Measurements from ENCODE around the gene EWSR1.

Gene EWSR1

DNA sequence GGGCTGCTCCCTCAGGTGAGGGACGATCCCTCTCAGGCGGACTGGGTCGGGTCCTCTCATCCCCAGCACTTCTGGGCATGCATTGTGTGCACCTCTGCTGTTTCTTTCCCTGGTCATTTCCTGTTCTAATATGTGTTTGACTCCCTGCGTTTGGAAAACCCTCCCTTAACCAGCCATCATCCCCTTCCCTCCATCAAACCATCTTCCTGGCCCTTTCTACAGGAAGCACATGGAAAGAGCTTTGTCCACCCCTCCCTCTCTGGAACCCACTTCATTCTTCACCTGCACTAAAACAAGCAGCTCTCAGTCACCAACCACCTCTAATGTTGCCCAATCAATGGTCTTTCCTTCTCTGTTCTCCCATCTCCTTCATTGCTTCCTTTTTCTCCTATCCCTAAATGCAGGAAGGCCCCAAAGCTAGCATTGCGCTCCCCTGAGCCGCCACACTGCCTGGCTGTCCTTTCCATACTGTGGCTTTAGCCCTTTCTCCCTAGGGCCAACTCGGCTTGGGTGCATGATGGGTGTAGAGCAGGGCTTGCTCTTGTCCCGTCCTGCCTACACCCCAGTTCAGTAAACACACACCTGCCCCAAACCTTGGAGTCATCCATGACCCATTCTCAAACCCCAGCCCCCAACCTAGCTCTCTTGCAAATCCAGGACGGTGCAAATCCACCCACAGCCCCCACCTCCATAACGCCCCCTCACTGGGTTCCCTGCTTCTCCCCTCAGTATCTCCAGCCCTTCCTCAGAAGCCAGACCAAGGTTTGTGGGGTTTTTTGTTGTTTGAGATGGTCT is 32.9 kb downstream of the EWSR1 start:
- H3K27me3 ChIP-seq (ENCODE audit: insufficient read depth, low read length, poor library complexity): peaks cover 2% of the 10 kb centered on the region
- H4K20me1 ChIP-seq (ENCODE audit: insufficient read depth, low read length): peaks cover 48% of the 10 kb centered on the region
- H2AFZ ChIP-seq (ENCODE audit: low read depth, low read length): no peak overlapping the region
- peaks cover 3% of the 10 kb centered on the region for H3K4me1 ChIP-seq (ENCODE audit: insufficient read depth, low read length)
- peaks cover 47% of the 10 kb centered on the region for H3K36me3 ChIP-seq (ENCODE audit: insufficient read depth, low read length)
- no peak overlapping the region for H3K4me2 ChIP-seq (ENCODE audit: insufficient read depth, low read length)
- DNase-seq: no peak
- TF ChIP-seq, protein P1, sequence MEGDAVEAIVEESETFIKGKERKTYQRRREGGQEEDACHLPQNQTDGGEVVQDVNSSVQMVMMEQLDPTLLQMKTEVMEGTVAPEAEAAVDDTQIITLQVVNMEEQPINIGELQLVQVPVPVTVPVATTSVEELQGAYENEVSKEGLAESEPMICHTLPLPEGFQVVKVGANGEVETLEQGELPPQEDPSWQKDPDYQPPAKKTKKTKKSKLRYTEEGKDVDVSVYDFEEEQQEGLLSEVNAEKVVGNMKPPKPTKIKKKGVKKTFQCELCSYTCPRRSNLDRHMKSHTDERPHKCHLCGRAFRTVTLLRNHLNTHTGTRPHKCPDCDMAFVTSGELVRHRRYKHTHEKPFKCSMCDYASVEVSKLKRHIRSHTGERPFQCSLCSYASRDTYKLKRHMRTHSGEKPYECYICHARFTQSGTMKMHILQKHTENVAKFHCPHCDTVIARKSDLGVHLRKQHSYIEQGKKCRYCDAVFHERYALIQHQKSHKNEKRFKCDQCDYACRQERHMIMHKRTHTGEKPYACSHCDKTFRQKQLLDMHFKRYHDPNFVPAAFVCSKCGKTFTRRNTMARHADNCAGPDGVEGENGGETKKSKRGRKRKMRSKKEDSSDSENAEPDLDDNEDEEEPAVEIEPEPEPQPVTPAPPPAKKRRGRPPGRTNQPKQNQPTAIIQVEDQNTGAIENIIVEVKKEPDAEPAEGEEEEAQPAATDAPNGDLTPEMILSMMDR (IDR thresholded peaks at IDR 0.05; ENCODE audit: borderline replicate concordance, extremely low read depth, low read length, poor library complexity, severe bottlenecking): no peak
- no peak for TF ChIP-seq EZH2 (IDR thresholded peaks at IDR 0.05; ENCODE audit: borderline replicate concordance, low read depth, low read length, severe bottlenecking)
- peaks cover 2% of the 10 kb centered on the region; the same call in 1 of the 2 replicates for H3K79me2 ChIP-seq (ENCODE audit: insufficient read depth, low read length)
- ATAC-seq (ENCODE audit: insufficient read depth, low read depth): peak; percentile 31
- H3K27ac ChIP-seq (ENCODE audit: low read length): no peak overlapping the region
- H3K9me3 ChIP-seq (ENCODE audit: insufficient read depth, low read length, severe bottlenecking): no peaks in the 10 kb centered on the region
- H3K4me3 ChIP-seq (ENCODE audit: low read depth in 1 of 2, low read length in 2 of 2): no peak overlapping the region
- H3K9ac ChIP-seq (ENCODE audit: low read depth, low read length): no peak overlapping the region

DNA sequence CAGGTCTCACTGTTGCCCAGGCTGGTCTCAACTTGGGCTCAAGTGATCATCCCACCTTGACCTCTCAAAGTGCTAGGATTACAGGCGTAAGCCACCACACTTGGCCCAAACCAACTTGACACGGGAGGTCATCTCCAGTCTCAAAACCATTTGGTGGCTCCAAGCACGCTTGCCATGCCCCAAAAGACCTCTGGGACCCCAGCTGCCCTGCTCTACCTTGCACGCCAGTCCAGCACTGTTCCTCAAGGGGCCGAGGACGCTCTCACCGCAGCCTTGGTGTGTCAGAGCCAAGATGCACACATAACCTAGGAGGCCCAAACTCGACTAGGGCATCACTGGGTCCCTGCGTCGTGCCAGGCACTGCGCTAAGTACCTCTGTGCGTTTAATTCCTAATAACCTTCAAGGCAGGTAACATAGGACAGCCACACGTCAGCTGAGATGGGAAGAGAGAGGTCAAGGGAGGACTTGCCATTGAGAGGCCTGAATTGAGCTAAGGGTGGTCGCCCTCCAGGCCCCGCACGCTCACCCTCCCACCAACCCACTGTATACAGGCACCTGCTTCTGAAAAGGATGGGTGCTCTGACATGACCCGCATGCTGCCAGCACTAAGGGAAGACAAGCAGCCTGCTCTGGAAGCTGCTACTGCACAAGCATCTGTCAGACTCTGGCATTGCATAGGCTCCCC is 33.8 kb downstream of the EWSR1 start:
- TF ChIP-seq, protein P1 (IDR thresholded peaks at IDR 0.05; ENCODE audit: borderline replicate concordance, extremely low read depth, low read length, poor library complexity, severe bottlenecking): no peak
- TF ChIP-seq EZH2 (IDR thresholded peaks at IDR 0.05; ENCODE audit: borderline replicate concordance, low read depth, low read length, severe bottlenecking): no peak
- ATAC-seq (ENCODE audit: insufficient read depth, low read depth): peak; percentile 15; the same call in 2 of the 3 replicates
- no peak overlapping the region for H3K9ac ChIP-seq (ENCODE audit: low read depth, low read length)

GRCh38 chr22:29302402-29302680 is 34.3 kb downstream of the EWSR1 start:
- H4K20me1 ChIP-seq (ENCODE audit: insufficient read depth, low read length): peaks cover 36% of the 10 kb centered on the region
- ATAC-seq (ENCODE audit: insufficient read depth, low read depth): no peak
- H3K4me3 ChIP-seq (ENCODE audit: low read depth in 1 of 2, low read length in 2 of 2): no peak overlapping the region
- TF ChIP-seq, protein P1 (IDR thresholded peaks at IDR 0.05; ENCODE audit: borderline replicate concordance, extremely low read depth, low read length, poor library complexity, severe bottlenecking): no peak
- no peak for TF ChIP-seq EZH2 (IDR thresholded peaks at IDR 0.05; ENCODE audit: borderline replicate concordance, low read depth, low read length, severe bottlenecking)
- H3K79me2 ChIP-seq (ENCODE audit: insufficient read depth, low read length): no peaks in the 10 kb centered on the region
- H3K36me3 ChIP-seq (ENCODE audit: insufficient read depth, low read length): peaks cover 34% of the 10 kb centered on the region
- no peak overlapping the region for H3K9ac ChIP-seq (ENCODE audit: low read depth, low read length)
- peaks cover 12% of the 10 kb centered on the region for H3K4me1 ChIP-seq (ENCODE audit: insufficient read depth, low read length)
- H3K4me2 ChIP-seq (ENCODE audit: insufficient read depth, low read length): no peak overlapping the region
- DNase-seq: no peak
- no peak overlapping the region for H2AFZ ChIP-seq (ENCODE audit: low read depth, low read length)
- peaks cover 11% of the 10 kb centered on the region for H3K27me3 ChIP-seq (ENCODE audit: insufficient read depth, low read length, poor library complexity)
- no peaks in the 10 kb centered on the region for H3K9me3 ChIP-seq (ENCODE audit: insufficient read depth, low read length, severe bottlenecking)
- no peak overlapping the region for H3K27ac ChIP-seq (ENCODE audit: low read length)

More for the DNA sequence above, 33.8 kb downstream of the EWSR1 start:
- H3K27ac ChIP-seq (ENCODE audit: low read length): no peak overlapping the region
- no peak overlapping the region for H3K4me2 ChIP-seq (ENCODE audit: insufficient read depth, low read length)
- H2AFZ ChIP-seq (ENCODE audit: low read depth, low read length): no peak overlapping the region
- H3K4me3 ChIP-seq (ENCODE audit: low read depth in 1 of 2, low read length in 2 of 2): no peak overlapping the region
- H3K79me2 ChIP-seq (ENCODE audit: insufficient read depth, low read length): no peaks in the 10 kb centered on the region
- H3K36me3 ChIP-seq (ENCODE audit: insufficient read depth, low read length): peaks cover 38% of the 10 kb centered on the region
- no peak for DNase-seq
- H3K9me3 ChIP-seq (ENCODE audit: insufficient read depth, low read length, severe bottlenecking): no peaks in the 10 kb centered on the region
- H3K27me3 ChIP-seq (ENCODE audit: insufficient read depth, low read length, poor library complexity): peaks cover 11% of the 10 kb centered on the region
- H3K4me1 ChIP-seq (ENCODE audit: insufficient read depth, low read length): peaks cover 10% of the 10 kb centered on the region
- peaks cover 40% of the 10 kb centered on the region for H4K20me1 ChIP-seq (ENCODE audit: insufficient read depth, low read length)

Measured in DND-41 (cell line).